GM19240 (cell line): ENCODE data around the gene SPATA21.

Experiments used
- DNase-seq: peaks from one replicate; pipeline ENCODE4 v3.0.0; 2011; ENCODE audit warnings: low spot score; ENCODE audit not compliant: insufficient read length

SPATA21 gene

GRCh38 chr1:16451841-16452528, 14.8 kb upstream of the SPATA21 start:
- DNase-seq = no peak

GRCh38 chr1:16450863-16451481, 13.7 kb upstream of the SPATA21 start:
- DNase-seq = no peak

GRCh38 chr1:16449666-16450065, 12.4 kb upstream of the SPATA21 start:
- DNase-seq = no peak

GRCh38 chr1:16449065-16449464, 11.8 kb upstream of the SPATA21 start:
- no peak for DNase-seq

- DNase-seq = no peak
Measured at GRCh38 chr1:16447641-16448040, 10.4 kb upstream of the SPATA21 start.

- no peak for DNase-seq
Measured at GRCh38 chr1:16446116-16446515, 8.9 kb upstream of the SPATA21 start.

GRCh38 chr1:16445052-16445451, 7.8 kb upstream of the SPATA21 start:
- DNase-seq = no peak

GRCh38 chr1:16443975-16444770, 6.9 kb upstream of the SPATA21 start:
- DNase-seq = no peak

GRCh38 chr1:16442941-16443340, 5.7 kb upstream of the SPATA21 start:
- DNase-seq = no peak

- DNase-seq = no peak
Measured at GRCh38 chr1:16442265-16442664, 5.0 kb upstream of the SPATA21 start.

GRCh38 chr1:16441282-16441665, 4.0 kb upstream of the SPATA21 start:
- no peak for DNase-seq

GRCh38 chr1:16440470-16441281, 3.5 kb upstream of the SPATA21 start, which contains the start of gene NECAP2:
NECAP2 (plus strand) TSS chr1:16440724; CDS start chr1:16440762, 38 bp downstream.
- peak; percentile 89 for DNase-seq

- no peak for DNase-seq
Measured at GRCh38 chr1:16440131-16440469, 2.9 kb upstream of the SPATA21 start.

- no peak for DNase-seq
Measured at GRCh38 chr1:16438924-16439323, 1.7 kb upstream of the SPATA21 start.

- no peak for DNase-seq
Measured at GRCh38 chr1:16438516-16438915, 1.3 kb upstream of the SPATA21 start.

- no peak for DNase-seq
Measured at GRCh38 chr1:16434501-16434900, 2.7 kb downstream of the SPATA21 start.

- DNase-seq = no peak
Measured at GRCh38 chr1:16434007-16434406, 3.2 kb downstream of the SPATA21 start.

GRCh38 chr1:16433030-16433429, 4.2 kb downstream of the SPATA21 start:
- DNase-seq = no peak

- no peak for DNase-seq
Measured at GRCh38 chr1:16430606-16431005, 6.6 kb downstream of the SPATA21 start.

- DNase-seq = no peak
Measured at GRCh38 chr1:16425125-16426025, 11.8 kb downstream of the SPATA21 start.

GRCh38 chr1:16422041-16422440, 15.2 kb downstream of the SPATA21 start:
- no peak for DNase-seq
